MM.1S (cell line): Measurements from ENCODE around the gene LHPP.

ENCODE experiments used
- EZH2 ChIP-seq: fragments of 300-600 bp; sonication (generic); optimal IDR thresholded peaks from 2 replicates; pipeline ENCODE3; 2017; ENCODE audit warnings: low read depth, mild to moderate bottlenecking, antibody characterized with exemption, low read length, mixed read lengths
- TF ChIP-seq, protein P1 (sequence below): fragments of 300-600 bp; sonication (generic); IDR thresholded peaks from 2 replicates; pipeline ENCODE4 v1.5.1; 2016; ENCODE audit warnings: antibody characterized with exemption, low read length, mixed read lengths

DNA sequence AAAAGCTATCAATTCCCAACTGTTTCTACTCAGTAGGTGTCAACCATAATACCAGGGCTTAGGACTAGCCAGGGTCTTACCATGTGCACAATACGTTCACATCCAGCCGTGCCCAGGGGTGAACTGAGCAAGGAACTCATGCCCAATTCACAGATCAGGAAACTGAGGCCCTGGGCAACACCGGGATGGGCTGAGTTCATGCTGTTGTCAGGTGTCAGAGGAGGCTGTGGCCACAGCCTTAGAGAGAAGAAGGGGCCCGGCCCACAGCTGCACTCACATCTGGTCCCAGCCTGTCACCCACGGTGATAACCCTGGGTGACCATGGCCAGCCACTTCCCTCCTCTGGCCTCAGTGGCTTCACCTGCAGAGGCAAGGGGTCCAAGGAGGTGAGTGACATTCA is 190.6 kb downstream of the LHPP start:
- TF ChIP-seq, protein P1, sequence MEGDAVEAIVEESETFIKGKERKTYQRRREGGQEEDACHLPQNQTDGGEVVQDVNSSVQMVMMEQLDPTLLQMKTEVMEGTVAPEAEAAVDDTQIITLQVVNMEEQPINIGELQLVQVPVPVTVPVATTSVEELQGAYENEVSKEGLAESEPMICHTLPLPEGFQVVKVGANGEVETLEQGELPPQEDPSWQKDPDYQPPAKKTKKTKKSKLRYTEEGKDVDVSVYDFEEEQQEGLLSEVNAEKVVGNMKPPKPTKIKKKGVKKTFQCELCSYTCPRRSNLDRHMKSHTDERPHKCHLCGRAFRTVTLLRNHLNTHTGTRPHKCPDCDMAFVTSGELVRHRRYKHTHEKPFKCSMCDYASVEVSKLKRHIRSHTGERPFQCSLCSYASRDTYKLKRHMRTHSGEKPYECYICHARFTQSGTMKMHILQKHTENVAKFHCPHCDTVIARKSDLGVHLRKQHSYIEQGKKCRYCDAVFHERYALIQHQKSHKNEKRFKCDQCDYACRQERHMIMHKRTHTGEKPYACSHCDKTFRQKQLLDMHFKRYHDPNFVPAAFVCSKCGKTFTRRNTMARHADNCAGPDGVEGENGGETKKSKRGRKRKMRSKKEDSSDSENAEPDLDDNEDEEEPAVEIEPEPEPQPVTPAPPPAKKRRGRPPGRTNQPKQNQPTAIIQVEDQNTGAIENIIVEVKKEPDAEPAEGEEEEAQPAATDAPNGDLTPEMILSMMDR = no peak
- no peak for TF ChIP-seq EZH2
